SK-N-SH treated with all-trans-retinoic acid at 6 μM for 48 hours (cell line): ENCODE results near the gene SH2D2A.

Experiments used
- ATAC-seq: fragments of 200-7000 bp; cut with Tn5 transposase; 3 replicates; pipeline ENCODE4 v1.9.1; 2020; ENCODE audit warnings: mild to moderate bottlenecking, moderate library complexity
- ARNTL ChIP-seq: fragments of 450-650 bp; formaldehyde crosslinking; IDR thresholded peaks from 2 replicates; pipeline ENCODE4 v1.5.0; 2020; ENCODE audit warnings: low read depth, mild to moderate bottlenecking, moderate library complexity, borderline replicate concordance
- CREB5 ChIP-seq: fragments of 250-450 bp; sonication (Bioruptor Pico); IDR thresholded peaks from 2 replicates; pipeline ENCODE4 v1.5.1; 2020; ENCODE audit warnings: low read depth, mild to moderate bottlenecking, moderate library complexity
- CSDC2 ChIP-seq: fragments of 250-450 bp; sonication (Bioruptor Pico); IDR thresholded peaks from 2 replicates; pipeline ENCODE4 v1.5.0; 2020; ENCODE audit warnings: mild to moderate bottlenecking, moderate library complexity
- CSRNP3 ChIP-seq: fragments of 250-450 bp; sonication (Bioruptor Pico); IDR thresholded peaks from 2 replicates; pipeline ENCODE4 v1.5.1; 2021; ENCODE audit warnings: mild to moderate bottlenecking, moderate library complexity
- ESRRG ChIP-seq: fragments of 250-450 bp; sonication (Bioruptor Pico); IDR thresholded peaks from 2 replicates; pipeline ENCODE4 v1.6.1; 2021; ENCODE audit warnings: mild to moderate bottlenecking
- GLIS3 ChIP-seq: fragments of 250-450 bp; sonication (Bioruptor Pico); IDR thresholded peaks from 2 replicates; pipeline ENCODE4 v1.5.0; 2020; ENCODE audit warnings: mild to moderate bottlenecking, moderate library complexity
- ISL1 ChIP-seq: fragments of 250-450 bp; sonication (Bioruptor Pico); IDR thresholded peaks from 2 replicates; pipeline ENCODE4 v2.1.2; 2022; ENCODE audit warnings: mild to moderate bottlenecking, moderate library complexity
- OSR1 ChIP-seq: fragments of 250-450 bp; sonication (Bioruptor Pico); IDR thresholded peaks from 2 replicates; pipeline ENCODE4 v1.8.0; 2022; ENCODE audit warnings: moderate library complexity, mild to moderate bottlenecking, inconsistent platforms
- PPARA ChIP-seq: fragments of 250-450 bp; sonication (Bioruptor Pico); IDR thresholded peaks from 2 replicates; pipeline ENCODE4 v1.5.0; 2020; ENCODE audit warnings: mild to moderate bottlenecking, borderline replicate concordance
- RARB ChIP-seq: fragments of 250-450 bp; sonication (Bioruptor Pico); IDR thresholded peaks from 2 replicates; pipeline ENCODE4 v1.8.0; 2021; ENCODE audit warnings: mild to moderate bottlenecking, moderate library complexity
- SNAI2 ChIP-seq: fragments of 250-450 bp; sonication (Bioruptor Pico); IDR thresholded peaks from 2 replicates; pipeline ENCODE4 v1.5.0; 2020; ENCODE audit warnings: mild to moderate bottlenecking, moderate library complexity
- TOX ChIP-seq: fragments of 250-450 bp; sonication (Bioruptor Pico); IDR thresholded peaks from 2 replicates; pipeline ENCODE4 v1.8.0; 2021; ENCODE audit warnings: mild to moderate bottlenecking, moderate library complexity, borderline replicate concordance
- TSHZ2 ChIP-seq: fragments of 250-450 bp; sonication (Bioruptor Pico); IDR thresholded peaks from 2 replicates; pipeline ENCODE4 v1.5.0; 2020; ENCODE audit warnings: mild to moderate bottlenecking, moderate library complexity
- ZC3H10 ChIP-seq: fragments of 250-450 bp; sonication (Bioruptor Pico); IDR thresholded peaks from 2 replicates; pipeline ENCODE4 v1.5.1; 2021; ENCODE audit warnings: mild to moderate bottlenecking, moderate library complexity
- ZFP3 ChIP-seq: fragments of 250-450 bp; sonication (Bioruptor Pico); IDR thresholded peaks from 2 replicates; pipeline ENCODE4 v1.5.0; 2020; ENCODE audit warnings: mild to moderate bottlenecking, moderate library complexity
- ZFP30 ChIP-seq: fragments of 450-650 bp; formaldehyde crosslinking; IDR thresholded peaks from 2 replicates; pipeline ENCODE4 v1.5.0; 2022; ENCODE audit warnings: mild to moderate bottlenecking, moderate library complexity
- ZNF565 ChIP-seq: fragments of 450-650 bp; formaldehyde crosslinking; conservative IDR thresholded peaks from 2 replicates; pipeline ENCODE4 v1.5.0; 2020; ENCODE audit warnings: low read depth, mild to moderate bottlenecking, moderate library complexity
- ZNF70 ChIP-seq: fragments of 450-650 bp; formaldehyde crosslinking; IDR thresholded peaks from 2 replicates; pipeline ENCODE4 v1.5.0; 2020; ENCODE audit warnings: mild to moderate bottlenecking, moderate library complexity
- ZNF8 ChIP-seq: fragments of 450-650 bp; formaldehyde crosslinking; IDR thresholded peaks from 2 replicates; pipeline ENCODE4 v1.5.0; 2020; ENCODE audit warnings: mild to moderate bottlenecking, moderate library complexity
- TF ChIP-seq, protein P1 (sequence below): fragments of 250-450 bp; sonication (Bioruptor Pico); IDR thresholded peaks from 2 replicates; pipeline ENCODE4 v1.8.0; 2020; ENCODE audit warnings: mild to moderate bottlenecking, moderate library complexity, borderline replicate concordance
- TF ChIP-seq, protein P2 (sequence below): fragments of 250-450 bp; sonication (Bioruptor Pico); IDR thresholded peaks from 2 replicates; pipeline ENCODE4 v1.8.0; 2021; ENCODE audit warnings: low read depth, mild to moderate bottlenecking, moderate library complexity, borderline replicate concordance

SH2D2A gene

GRCh38 chr1:156785458-156785857 lies 31.2 kb downstream of the SH2D2A start:
- ATAC-seq = no peak
- TF ChIP-seq ZFP30 (CRISPR knock-in tag) (no peak), ZNF565 (no peak), ZC3H10 (CRISPR knock-in tag) (no peak), ISL1 (CRISPR knock-in tag) (no peak), OSR1 (CRISPR knock-in tag) (no peak), RARB (CRISPR knock-in tag) (no peak), ZFP3 (CRISPR knock-in tag) (no peak)
- TF ChIP-seq, protein P1, sequence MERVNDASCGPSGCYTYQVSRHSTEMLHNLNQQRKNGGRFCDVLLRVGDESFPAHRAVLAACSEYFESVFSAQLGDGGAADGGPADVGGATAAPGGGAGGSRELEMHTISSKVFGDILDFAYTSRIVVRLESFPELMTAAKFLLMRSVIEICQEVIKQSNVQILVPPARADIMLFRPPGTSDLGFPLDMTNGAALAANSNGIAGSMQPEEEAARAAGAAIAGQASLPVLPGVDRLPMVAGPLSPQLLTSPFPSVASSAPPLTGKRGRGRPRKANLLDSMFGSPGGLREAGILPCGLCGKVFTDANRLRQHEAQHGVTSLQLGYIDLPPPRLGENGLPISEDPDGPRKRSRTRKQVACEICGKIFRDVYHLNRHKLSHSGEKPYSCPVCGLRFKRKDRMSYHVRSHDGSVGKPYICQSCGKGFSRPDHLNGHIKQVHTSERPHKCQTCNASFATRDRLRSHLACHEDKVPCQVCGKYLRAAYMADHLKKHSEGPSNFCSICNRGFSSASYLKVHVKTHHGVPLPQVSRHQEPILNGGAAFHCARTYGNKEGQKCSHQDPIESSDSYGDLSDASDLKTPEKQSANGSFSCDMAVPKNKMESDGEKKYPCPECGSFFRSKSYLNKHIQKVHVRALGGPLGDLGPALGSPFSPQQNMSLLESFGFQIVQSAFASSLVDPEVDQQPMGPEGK (CRISPR knock-in tag) = no peak

DNA sequence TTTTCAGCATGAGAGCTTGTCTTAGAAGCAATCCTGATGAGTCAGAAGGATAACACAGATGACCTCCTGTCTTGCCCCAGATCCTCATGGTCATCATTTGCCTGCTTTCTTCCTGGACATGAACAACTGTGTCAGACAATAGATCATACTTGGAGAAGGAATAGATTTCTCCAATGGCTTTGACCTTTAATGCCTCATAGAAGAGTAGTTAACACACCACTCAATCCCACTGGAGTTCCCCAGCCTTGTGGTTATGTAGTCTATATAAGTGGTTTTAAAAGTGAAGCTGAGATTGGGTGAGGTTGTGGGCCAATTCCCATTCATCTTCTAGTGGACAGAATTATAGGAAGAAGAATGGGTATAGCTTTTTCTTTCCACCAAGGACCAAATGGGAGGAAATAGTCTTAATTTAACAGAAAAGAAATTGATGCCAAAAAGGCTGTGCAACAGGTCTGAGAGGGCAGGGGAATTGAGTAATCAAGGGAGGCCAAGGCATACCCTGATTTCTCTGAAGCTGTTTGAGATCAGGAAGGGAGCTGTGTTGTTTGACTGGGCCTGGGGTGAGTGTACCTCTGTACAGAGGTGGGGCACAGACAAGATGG lies 35.0 kb downstream of the SH2D2A start:
- TF ChIP-seq OSR1 (CRISPR knock-in tag) (0 out of 2 replicates have a peak, but pooled peaks have one; percentile 27), ZC3H10 (CRISPR knock-in tag) (no peak)
- TF ChIP-seq, all 23 proteins: peak for 1
- ATAC-seq = peak; percentile 71

- TF ChIP-seq PPARA (CRISPR knock-in tag) = no peak
- TF ChIP-seq ZFP30 (CRISPR knock-in tag) = no peak
- TF ChIP-seq ZNF8 (CRISPR knock-in tag) = no peak
- no peak for TF ChIP-seq ZC3H10 (CRISPR knock-in tag)
- TF ChIP-seq, protein P2, sequence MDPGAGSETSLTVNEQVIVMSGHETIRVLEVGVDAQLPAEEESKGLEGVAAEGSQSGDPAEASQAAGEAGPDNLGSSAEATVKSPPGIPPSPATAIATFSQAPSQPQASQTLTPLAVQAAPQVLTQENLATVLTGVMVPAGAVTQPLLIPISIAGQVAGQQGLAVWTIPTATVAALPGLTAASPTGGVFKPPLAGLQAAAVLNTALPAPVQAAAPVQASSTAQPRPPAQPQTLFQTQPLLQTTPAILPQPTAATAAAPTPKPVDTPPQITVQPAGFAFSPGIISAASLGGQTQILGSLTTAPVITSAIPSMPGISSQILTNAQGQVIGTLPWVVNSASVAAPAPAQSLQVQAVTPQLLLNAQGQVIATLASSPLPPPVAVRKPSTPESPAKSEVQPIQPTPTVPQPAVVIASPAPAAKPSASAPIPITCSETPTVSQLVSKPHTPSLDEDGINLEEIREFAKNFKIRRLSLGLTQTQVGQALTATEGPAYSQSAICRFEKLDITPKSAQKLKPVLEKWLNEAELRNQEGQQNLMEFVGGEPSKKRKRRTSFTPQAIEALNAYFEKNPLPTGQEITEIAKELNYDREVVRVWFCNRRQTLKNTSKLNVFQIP (CRISPR knock-in tag) = no peak
- TF ChIP-seq CREB5 (CRISPR knock-in tag) = no peak
- TF ChIP-seq GLIS3 (CRISPR knock-in tag) = no peak
- TF ChIP-seq SNAI2 = no peak
- no peak for TF ChIP-seq TOX (CRISPR knock-in tag)
- no peak for TF ChIP-seq CSRNP3 (CRISPR knock-in tag)
- no peak for TF ChIP-seq RARB (CRISPR knock-in tag)
- TF ChIP-seq CSDC2 (CRISPR knock-in tag) = no peak
- TF ChIP-seq ZFP3 (CRISPR knock-in tag) = no peak
- no peak for TF ChIP-seq OSR1 (CRISPR knock-in tag)
- ATAC-seq = no peak
Measured at GRCh38 chr1:156777573-156777972, 39.1 kb downstream of the SH2D2A start.

DNA sequence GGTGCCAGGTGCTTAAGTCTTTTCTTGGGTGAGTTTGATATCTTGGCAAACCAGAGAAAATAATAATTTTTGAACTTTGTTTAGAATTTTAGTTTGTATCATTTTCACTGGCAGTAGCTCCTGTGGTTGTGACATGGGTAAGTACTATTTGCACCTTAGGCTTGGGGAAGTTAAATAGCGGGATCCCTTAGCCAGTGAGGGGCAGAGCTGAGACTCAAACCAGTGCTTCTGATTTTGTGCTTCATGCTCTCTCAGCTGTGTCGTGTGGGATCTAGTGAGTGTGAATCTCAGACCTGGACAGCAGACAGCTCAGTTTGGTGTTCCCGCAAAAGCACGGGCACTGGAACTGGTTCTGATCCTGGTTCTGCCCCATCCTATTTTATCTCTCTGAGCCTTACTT lies 39.7 kb downstream of the SH2D2A start:
- no peak for ATAC-seq
- TF ChIP-seq TSHZ2 (CRISPR knock-in tag) = no peak
- no peak for TF ChIP-seq ZNF8 (CRISPR knock-in tag)
- no peak for TF ChIP-seq ZFP3 (CRISPR knock-in tag)
- no peak for TF ChIP-seq SNAI2
- no peak for TF ChIP-seq ESRRG
- TF ChIP-seq CREB5 (CRISPR knock-in tag) = no peak
- TF ChIP-seq CSDC2 (CRISPR knock-in tag) = no peak
- TF ChIP-seq ZFP30 (CRISPR knock-in tag) = no peak
- no peak for TF ChIP-seq ZNF70 (CRISPR knock-in tag)
- no peak for TF ChIP-seq CSRNP3 (CRISPR knock-in tag)
- TF ChIP-seq ARNTL = no peak
- TF ChIP-seq, protein P2 (CRISPR knock-in tag) = no peak
- no peak for TF ChIP-seq ZC3H10 (CRISPR knock-in tag)
